NCI-H748 treated with DMSO at 0.1 percent for 48 hours (cell line): Measurements from ENCODE around the gene DYRK3.
A peak's percentile ranks its signal among the peaks of the same experiment; 100 is the strongest.

Experiments used
- DNase-seq: peaks from one replicate; lab custom pipeline; 2025; lab: John Stamatoyannopoulos, UW

The DYRK3 gene

GRCh38 chr1:206661161-206661820 lies 26.0 kb downstream of the DYRK3 start:
- DNase-seq: no peak

GRCh38 chr1:206662396-206663092 lies 27.2 kb downstream of the DYRK3 start:
- DNase-seq: no peak

GRCh38 chr1:206663362-206663761 lies 28.0 kb downstream of the DYRK3 start:
- DNase-seq: no peak

DNA sequence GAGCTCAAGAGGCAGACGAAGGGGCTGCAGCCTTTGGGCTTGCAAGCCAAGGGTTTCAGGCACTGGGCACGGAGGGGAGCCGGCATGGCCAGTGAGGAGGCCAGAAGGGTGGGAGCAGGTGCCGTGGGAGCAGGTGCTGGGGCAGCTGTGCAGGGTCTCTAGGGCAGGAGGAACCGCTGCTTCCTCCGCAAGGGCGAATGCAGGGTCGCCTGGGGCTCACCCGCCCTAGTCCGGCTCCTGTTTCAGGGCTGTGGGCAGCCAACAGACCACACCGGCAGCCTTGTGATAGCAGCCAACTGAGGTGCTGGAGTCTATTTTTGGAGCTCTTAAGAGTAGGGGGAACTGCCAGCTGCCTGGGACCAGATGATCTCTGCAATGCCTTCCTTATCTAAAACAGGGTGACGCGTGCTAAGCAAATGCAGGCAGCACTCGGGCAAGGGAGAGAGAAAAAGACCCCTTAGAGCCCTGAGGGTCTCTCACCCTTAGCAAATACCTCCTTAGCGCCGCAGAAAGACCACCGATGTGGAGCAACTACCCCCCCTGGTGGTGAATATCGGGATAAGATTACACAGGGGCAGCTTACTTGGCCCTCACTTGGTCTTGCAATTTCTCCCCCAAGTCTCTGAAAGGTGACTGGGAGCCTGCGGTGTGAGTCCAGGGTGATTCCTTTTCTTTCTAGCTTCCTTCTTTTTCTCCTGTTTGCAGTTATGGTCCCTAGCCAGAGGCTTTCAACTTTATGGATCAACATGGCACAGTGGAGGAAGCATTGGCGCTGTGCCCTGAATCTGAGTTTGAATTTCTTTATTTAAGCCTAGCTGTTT lies 28.7 kb downstream of the DYRK3 start:
- peak; percentile 39 for DNase-seq

GRCh38 chr1:206664740-206665139 lies 29.4 kb downstream of the DYRK3 start:
- DNase-seq: no peak

DNA sequence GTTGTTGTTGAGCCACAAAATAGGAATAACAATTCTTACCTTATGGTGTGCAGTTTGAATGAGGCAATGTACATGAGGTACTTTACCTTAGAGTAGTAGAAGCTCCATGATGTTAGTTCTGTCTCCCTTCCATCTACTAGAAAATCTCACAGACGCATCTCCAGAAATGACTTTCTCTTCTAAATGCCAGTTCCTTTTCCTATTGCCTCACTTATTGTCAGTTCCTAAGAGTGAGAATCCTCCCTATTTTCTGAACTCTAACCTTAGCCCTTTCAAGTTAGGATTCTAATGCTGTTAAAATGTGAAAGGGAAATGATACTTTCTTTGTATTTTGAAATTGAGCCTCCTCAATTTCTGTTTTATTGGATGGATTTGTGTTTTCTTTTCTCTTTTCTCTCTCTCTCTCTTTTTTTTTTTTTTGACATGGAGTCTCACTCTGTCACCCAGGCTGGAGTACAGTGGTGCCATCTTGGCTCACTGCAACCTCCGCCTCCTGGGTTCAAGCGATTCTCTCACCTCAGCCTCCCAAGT lies 30.8 kb downstream of the DYRK3 start:
- no peak for DNase-seq

DNA sequence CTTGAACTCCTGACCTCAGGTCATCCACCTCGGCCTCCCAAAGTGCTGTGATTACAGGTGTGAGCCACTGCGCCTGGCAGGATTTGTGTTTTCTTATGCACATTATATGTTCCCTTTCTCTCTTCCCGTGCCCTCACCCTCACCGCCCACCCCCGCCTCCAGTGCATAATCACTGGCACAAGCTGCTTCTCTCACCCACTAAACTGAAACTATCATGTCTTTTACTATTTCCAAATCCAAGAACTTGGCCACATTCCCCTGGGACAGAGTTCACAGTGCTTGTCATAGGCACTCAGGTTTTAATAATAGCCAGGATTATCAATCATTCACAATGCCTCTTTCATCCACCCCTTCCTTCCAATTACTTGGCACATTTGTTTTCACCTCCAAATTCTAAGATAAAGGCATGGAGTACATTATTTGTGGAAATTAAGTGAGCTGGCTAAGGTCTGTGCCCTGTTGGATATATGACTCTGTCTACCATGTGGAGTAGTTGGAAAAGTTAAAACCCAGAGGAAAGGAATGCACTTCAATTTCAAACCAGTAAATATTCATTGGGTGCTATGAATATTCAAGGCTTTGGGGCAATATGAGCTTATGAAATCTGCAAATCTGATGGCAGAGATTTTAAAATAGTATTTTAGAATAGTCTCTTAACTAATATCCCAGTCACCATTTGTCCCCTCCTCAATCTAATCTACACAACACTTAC lies 31.8 kb downstream of the DYRK3 start:
- no peak for DNase-seq

DNA sequence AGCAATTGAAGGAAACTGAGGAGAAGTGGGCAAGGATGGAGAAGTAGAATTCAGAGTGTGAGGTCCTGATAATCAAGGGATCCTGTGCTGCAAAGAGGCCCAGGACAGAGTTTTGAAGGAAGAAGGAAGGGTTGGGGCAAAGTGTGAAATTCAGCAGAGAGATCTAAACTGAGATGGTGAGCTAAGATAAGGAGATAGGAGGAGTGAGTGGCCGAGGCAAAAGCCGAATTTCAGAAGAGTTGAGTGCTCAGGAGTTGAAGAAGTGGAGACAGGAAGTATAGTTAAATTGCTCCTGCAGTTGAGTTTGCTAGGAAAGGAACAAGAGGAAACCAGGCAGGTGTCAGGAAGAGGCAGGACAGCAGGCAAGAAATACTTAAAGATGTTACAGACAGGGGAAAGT lies 33.0 kb downstream of the DYRK3 start:
- no peak for DNase-seq

DNA sequence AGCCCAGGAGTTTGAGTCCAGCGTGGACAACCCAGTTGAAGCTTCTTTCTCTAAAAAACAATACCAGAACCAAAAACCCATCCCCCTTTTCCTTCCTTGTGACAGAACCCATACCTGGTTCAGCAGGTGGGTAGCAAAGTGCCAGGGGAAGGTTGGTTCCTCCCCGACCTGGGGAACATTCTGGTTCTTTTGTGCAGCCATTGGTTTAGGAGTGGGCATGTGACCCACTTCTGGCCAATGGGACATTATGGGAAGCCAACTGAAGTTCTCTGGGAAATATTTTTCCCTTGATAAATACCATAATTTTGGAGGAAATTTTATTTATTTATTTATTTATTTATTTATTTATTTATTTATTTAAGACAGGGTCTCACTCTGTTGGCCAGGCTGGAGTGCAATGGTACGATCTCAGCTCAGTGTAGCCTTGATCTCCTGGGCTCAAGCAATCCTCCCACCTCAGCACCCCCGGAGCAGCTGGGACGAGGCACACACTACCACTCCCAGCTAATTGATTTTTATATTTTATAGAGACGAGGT lies 33.6 kb downstream of the DYRK3 start:
- no peak for DNase-seq

- DNase-seq: peak; percentile 72
Measured at GRCh38 chr1:206672011-206672688, 36.8 kb downstream of the DYRK3 start.

GRCh38 chr1:206672844-206673758 lies 37.8 kb downstream of the DYRK3 start:
- peak; percentile 31 for DNase-seq

DNA sequence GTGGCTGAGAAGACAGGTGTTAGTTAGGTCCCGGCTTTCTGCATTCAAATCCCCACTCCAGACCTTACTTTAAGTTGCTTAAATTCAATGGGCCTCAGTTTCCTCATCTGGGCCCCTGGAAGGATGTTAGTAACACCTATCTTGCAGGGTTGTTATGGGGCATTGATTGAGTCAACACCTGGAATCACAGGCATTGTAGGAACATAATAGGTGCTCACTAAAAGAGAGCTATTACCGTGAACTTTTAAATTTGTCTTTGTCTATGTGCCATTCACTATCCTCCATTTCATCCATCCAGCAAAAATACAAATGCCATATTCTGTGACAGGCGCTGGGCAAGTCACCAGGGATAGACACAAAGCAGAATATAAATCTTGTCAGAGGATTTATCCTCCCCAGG lies 38.9 kb downstream of the DYRK3 start:
- DNase-seq: no peak

GRCh38 chr1:206674745-206675175 lies 39.4 kb downstream of the DYRK3 start:
- DNase-seq: no peak

DNA sequence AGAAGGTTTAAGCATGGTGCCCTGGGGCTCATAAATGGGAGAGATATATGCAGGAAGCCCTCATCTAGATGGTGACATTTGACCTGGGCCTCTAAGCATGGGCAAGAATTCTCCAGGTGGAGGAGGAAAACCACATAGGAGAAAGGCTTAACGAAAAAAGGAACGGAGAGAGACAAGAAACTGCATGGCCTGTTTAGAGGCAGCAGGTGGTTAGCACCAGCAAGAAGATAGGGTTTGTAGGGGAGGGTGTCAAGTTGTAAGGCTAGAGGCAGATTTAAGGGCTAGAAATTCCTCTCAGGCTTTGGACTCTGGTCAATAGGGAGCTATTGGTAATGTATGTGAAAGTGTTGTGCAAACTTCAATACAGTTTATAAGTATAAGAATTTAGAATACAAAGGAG lies 41.2 kb downstream of the DYRK3 start:
- no peak for DNase-seq

- no peak for DNase-seq
Measured at GRCh38 chr1:206678490-206678889, 43.2 kb downstream of the DYRK3 start.

DNA sequence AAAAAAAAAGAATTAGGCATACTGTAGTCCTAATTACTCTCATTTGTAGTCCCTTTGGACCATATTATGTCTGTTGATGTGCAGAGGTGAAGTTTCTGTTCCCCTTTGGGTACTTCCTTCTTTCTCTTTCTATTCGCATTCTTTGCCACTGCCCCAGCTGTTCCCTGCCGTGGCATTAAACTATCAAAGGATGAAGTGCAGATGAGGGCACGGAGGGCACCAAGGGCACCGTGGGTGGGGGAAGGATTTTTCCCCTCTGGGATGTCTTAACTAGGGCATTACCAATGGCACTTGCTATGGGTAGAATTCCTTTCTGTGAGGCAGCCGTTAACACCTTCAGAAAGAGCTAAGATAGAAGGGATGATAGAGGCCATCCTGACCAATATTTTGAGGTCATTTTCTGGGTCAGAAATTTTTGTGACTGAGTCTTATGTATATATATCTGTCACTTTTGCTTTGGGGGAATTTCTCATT lies 44.4 kb downstream of the DYRK3 start:
- DNase-seq: no peak

DNA sequence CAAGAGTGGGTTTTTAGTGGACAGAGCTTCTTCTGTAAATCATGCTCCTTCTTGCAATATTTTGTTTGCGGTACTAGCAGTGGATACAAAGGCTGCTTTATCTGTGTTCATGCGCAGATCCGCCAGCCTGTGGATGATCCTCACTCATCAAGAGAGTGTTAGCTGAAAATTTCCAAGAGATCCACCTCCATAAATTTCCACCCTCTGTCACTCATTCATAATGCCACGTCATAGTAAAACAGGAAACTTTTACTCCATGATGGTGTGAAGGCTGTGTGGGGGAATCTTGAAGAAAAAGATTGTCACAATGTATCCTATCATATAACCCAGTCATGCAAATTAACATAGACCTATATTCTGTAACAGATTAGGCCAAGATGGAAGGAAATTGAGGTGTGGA lies 44.9 kb downstream of the DYRK3 start:
- no peak for DNase-seq

DNA sequence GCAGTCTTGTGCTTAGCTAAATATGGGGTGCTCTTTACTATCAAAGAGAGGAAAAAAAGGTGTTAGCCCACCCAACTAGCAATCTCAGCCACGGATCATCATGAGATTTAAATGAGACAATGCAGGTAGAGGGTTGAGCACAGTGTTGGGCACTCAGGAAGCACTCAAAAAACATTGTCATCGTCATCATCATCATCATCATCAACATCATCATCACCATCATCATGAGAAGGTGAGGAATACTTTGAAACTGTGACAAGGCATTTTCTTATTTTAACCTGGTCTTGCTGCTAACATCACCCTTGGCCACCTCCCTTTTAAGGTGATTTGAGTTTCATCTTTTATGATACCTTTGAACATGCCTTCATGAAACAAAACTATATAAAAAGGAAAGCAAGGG lies 46.0 kb downstream of the DYRK3 start:
- no peak for DNase-seq

- no peak for DNase-seq
Measured at GRCh38 chr1:206682111-206682510, 46.8 kb downstream of the DYRK3 start.

- no peak for DNase-seq
Measured at GRCh38 chr1:206683313-206683712, 48.0 kb downstream of the DYRK3 start.
